ENCODE data around the gene SDK1.
A peak's percentile ranks its signal among the peaks of the same experiment; 100 is the strongest.
"Not testable (repeated sequence)": the region's sequence is repeated elsewhere in the genome, so short reads cannot be mapped to it uniquely, and the experiment has no call there.

Gene SDK1

GRCh38 chr7:3682028-3682710 is 381.1 kb downstream of the SDK1 start:
- no peak for DNase-seq

GRCh38 chr7:3683546-3684539 is 382.8 kb downstream of the SDK1 start:
- peak; percentile 44 for DNase-seq

- DNase-seq, result no peak
These were observed 387.0 kb downstream of the SDK1 start for GRCh38 chr7:3688071-3688470.

- no peak for DNase-seq
These were observed 387.8 kb downstream of the SDK1 start for GRCh38 chr7:3688842-3689241.

GRCh38 chr7:3691478-3692158 is 390.6 kb downstream of the SDK1 start:
- no peak for DNase-seq

- no peak for DNase-seq
These were observed 394.6 kb downstream of the SDK1 start for GRCh38 chr7:3695602-3696001.

GRCh38 chr7:3696113-3696512 is 395.1 kb downstream of the SDK1 start:
- no peak for DNase-seq

- no peak for DNase-seq
These were observed 396.4 kb downstream of the SDK1 start for GRCh38 chr7:3697472-3697871.

GRCh38 chr7:3705258-3705657 is 404.2 kb downstream of the SDK1 start:
- no peak for DNase-seq

GRCh38 chr7:3706091-3706490 is 405.0 kb downstream of the SDK1 start:
- DNase-seq, result not testable (repeated sequence)

- no peak for DNase-seq
These were observed 409.1 kb downstream of the SDK1 start for GRCh38 chr7:3710122-3710521.

GRCh38 chr7:3710531-3710930 is 409.5 kb downstream of the SDK1 start:
- DNase-seq, result peak; percentile 2

- DNase-seq, result no peak
These were observed 411.8 kb downstream of the SDK1 start for GRCh38 chr7:3712841-3713240.

GRCh38 chr7:3721422-3721821 is 420.4 kb downstream of the SDK1 start:
- no peak for DNase-seq

GRCh38 chr7:3722396-3722922 is 421.4 kb downstream of the SDK1 start:
- DNase-seq, result peak; percentile 39

GRCh38 chr7:3725155-3726059 is 424.4 kb downstream of the SDK1 start:
- no peak for DNase-seq

- DNase-seq, result no peak
These were observed 429.2 kb downstream of the SDK1 start for GRCh38 chr7:3730276-3730675.

GRCh38 chr7:3732395-3733005 is 431.4 kb downstream of the SDK1 start:
- no peak for DNase-seq

- no peak for DNase-seq
These were observed 432.6 kb downstream of the SDK1 start for GRCh38 chr7:3733541-3734140.

- no peak for DNase-seq
These were observed 437.9 kb downstream of the SDK1 start for GRCh38 chr7:3738964-3739363.

- DNase-seq, result no peak
These were observed 438.9 kb downstream of the SDK1 start for GRCh38 chr7:3739983-3740382.
